Measurements from ENCODE around the gene ARRDC1. TPM values are rescaled to one million over a fixed set of nuclear protein-coding genes. Genes with fewer than 3 reads are reported as not detected.

ARRDC1 gene
- total RNA-seq, 1 experiment from 2014 or later: 77.5 TPM

DNA sequence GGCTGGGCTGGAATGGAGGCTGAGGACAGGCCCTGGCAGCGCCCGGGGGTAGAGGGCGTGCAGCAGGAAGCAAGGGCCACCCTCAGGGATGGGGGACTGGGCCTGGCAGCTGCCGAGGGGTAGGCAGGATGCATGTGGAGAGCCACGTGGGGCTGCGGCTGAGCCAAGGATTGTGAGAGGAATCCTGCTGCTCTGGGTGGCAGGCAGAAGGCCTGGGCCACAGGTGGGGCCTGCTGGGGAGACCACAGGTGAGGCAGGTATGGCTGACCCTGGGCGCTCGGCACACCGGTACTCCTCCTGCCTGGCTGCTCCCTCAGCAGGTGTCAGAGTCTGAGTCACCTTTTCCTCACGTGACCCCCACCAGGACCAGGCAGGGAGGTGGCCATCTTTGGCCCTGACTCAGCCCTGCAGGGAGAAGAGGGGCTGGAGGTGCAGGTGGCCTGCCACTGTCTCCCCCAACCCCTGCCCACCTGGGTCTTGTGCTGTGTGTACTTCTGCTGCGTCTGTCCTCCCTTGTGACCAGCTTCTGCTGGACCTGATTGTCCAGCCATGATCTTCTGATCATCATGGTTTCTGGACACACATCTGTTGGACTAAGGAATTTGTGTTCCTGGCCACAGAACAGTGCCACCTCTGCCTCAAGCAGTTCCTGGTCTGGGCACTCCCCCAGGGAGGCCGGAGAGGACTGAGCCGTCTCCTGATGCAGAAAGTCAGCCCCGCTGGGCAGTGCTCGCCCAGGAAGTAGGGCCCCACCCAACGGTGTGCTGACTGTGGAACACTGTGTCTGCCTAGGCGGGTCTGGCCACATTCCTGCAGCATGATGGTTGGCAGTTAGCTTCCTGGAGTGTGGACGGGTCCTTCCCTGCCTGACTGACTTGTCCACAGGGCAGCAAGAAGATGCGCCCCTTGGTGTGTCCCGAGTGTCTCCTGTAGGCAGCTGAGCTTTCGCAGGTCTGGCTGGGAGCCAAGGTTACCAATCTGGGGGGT, 6.4 kb downstream of the ARRDC1 start:
- ATAC-seq (peak; percentile 88), DNase-seq (peak; percentile 96)
- H3K9ac ChIP-seq (ENCODE audit: low read length): peak overlapping the region; percentile 85
- no peaks in the 10 kb centered on the region for H3K9me3 ChIP-seq (ENCODE audit: low read length)
- H3K9me2 ChIP-seq (replicated peaks; ENCODE audit: low read length): no peaks in the 10 kb centered on the region
- TF ChIP-seq EZH2 (IDR thresholded peaks at IDR 0.05; ENCODE audit: low read length, unreplicated experiment) (no peak), EZH2phosphoT487 (IDR thresholded peaks at IDR 0.05; ENCODE audit: borderline replicate concordance, low read length) (no peak)
- TF ChIP-seq, protein P1, sequence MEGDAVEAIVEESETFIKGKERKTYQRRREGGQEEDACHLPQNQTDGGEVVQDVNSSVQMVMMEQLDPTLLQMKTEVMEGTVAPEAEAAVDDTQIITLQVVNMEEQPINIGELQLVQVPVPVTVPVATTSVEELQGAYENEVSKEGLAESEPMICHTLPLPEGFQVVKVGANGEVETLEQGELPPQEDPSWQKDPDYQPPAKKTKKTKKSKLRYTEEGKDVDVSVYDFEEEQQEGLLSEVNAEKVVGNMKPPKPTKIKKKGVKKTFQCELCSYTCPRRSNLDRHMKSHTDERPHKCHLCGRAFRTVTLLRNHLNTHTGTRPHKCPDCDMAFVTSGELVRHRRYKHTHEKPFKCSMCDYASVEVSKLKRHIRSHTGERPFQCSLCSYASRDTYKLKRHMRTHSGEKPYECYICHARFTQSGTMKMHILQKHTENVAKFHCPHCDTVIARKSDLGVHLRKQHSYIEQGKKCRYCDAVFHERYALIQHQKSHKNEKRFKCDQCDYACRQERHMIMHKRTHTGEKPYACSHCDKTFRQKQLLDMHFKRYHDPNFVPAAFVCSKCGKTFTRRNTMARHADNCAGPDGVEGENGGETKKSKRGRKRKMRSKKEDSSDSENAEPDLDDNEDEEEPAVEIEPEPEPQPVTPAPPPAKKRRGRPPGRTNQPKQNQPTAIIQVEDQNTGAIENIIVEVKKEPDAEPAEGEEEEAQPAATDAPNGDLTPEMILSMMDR (conservative IDR thresholded peaks at IDR 0.05; ENCODE audit: low read depth, low read length): no peak
- H4K20me1 ChIP-seq (ENCODE audit: low read length): no peaks in the 10 kb centered on the region
- no peaks in the 10 kb centered on the region for H3F3A ChIP-seq (ENCODE audit: low read length, unreplicated experiment)
- peaks cover 61% of the 10 kb centered on the region for H3K79me2 ChIP-seq (ENCODE audit: low read length)
- peaks cover 35% of the 10 kb centered on the region for H3K4me1 ChIP-seq (ENCODE audit: insufficient read depth, low read length)
- CTCF ChIA-PET: no interaction called here
- H3K4me2 ChIP-seq (ENCODE audit: low read length): peak overlapping the region; percentile 81
- no peaks in the 10 kb centered on the region for H3K27me3 ChIP-seq (ENCODE audit: low read length)
- TSS peak; percentile 30 for BruUV-seq (replicated peaks)
- peak overlapping the region; percentile 47 for H3K4me3 ChIP-seq (ENCODE audit: low read length)
- intact Hi-C loops (cut with micrococcal nuclease): no loop called here
- no peak overlapping the region for H2AFZ ChIP-seq (ENCODE audit: low read length)
- POLR2A ChIA-PET (ENCODE audit: unreplicated experiment): no interaction called here
- peak overlapping the region; percentile 99 for H3K27ac ChIP-seq (ENCODE audit: low read length)
- peaks cover 5% of the 10 kb centered on the region; the same call in 1 of the 2 replicates for H3K36me3 ChIP-seq (ENCODE audit: low read depth, low read length)

- peaks cover 5% of the 10 kb centered on the region; the same call in 1 of the 2 replicates for H3K36me3 ChIP-seq (ENCODE audit: low read depth, low read length)
- no peaks in the 10 kb centered on the region for H4K20me1 ChIP-seq (ENCODE audit: low read length)
- intact Hi-C loops (cut with micrococcal nuclease): no loop called here
- ChIA-PET CTCF (no interaction called here), POLR2A (ENCODE audit: unreplicated experiment) (no interaction called here)
- H3K27ac ChIP-seq (ENCODE audit: low read length): peak overlapping the region; percentile 99
- peak overlapping the region; percentile 31; the same call in 1 of the 2 replicates for H3K4me3 ChIP-seq (ENCODE audit: low read length)
- H3K9me3 ChIP-seq (ENCODE audit: low read length): no peaks in the 10 kb centered on the region
- peaks cover 34% of the 10 kb centered on the region for H3K4me1 ChIP-seq (ENCODE audit: insufficient read depth, low read length)
- H3K9ac ChIP-seq (ENCODE audit: low read length): peak overlapping the region; percentile 55
- H3K4me2 ChIP-seq (ENCODE audit: low read length): peak overlapping the region; percentile 81
- BruUV-seq (replicated peaks): TSS peak; percentile 32
- H3K27me3 ChIP-seq (ENCODE audit: low read length): no peaks in the 10 kb centered on the region
- no peak for DNase-seq
- TF ChIP-seq, protein P1 (conservative IDR thresholded peaks at IDR 0.05; ENCODE audit: low read depth, low read length): no peak
- no peaks in the 10 kb centered on the region for H3F3A ChIP-seq (ENCODE audit: low read length, unreplicated experiment)
- no peak for ATAC-seq
- H3K9me2 ChIP-seq (replicated peaks; ENCODE audit: low read length): no peaks in the 10 kb centered on the region
- H2AFZ ChIP-seq (ENCODE audit: low read length): no peak overlapping the region
- peaks cover 61% of the 10 kb centered on the region for H3K79me2 ChIP-seq (ENCODE audit: low read length)
Observed at GRCh38 chr9:137612741-137613142, 7.3 kb downstream of the ARRDC1 start.

DNA sequence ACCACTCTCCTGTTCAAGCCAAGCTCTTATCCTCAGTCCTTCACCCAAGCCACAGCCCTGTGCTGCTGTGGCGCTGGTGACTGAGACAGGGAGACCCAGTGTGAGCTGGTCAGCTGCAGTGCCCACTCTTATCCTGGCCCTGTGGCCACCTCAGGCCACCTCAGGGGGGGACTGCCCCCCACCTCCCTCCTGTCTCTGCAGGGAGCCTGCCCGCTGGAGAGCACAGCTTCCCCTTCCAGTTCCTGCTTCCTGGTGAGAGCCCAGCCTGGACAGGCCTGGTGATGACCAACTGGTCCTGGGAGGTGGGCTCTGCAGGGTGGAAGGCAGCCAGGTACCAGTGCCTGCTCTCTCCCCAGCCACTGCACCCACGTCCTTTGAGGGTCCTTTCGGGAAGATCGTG, 7.8 kb downstream of the ARRDC1 start:
- no peak for DNase-seq
- Histone ChIP-seq H4K20me1 (ENCODE audit: low read length) (no peaks in the 10 kb centered on the region), H3K36me3 (ENCODE audit: low read depth, low read length) (peaks cover 5% of the 10 kb centered on the region; the same call in 1 of the 2 replicates), H3K4me2 (ENCODE audit: low read length) (peak overlapping the region; percentile 81), H3K4me1 (ENCODE audit: insufficient read depth, low read length) (peaks cover 36% of the 10 kb centered on the region), H3F3A (ENCODE audit: low read length, unreplicated experiment) (no peaks in the 10 kb centered on the region), H3K79me2 (ENCODE audit: low read length) (peaks cover 61% of the 10 kb centered on the region), H3K9me3 (ENCODE audit: low read length) (no peaks in the 10 kb centered on the region), H3K9ac (ENCODE audit: low read length) (peak overlapping the region; percentile 55; the same call in 1 of the 2 replicates), H3K4me3 (ENCODE audit: low read length) (no peak overlapping the region), H3K27ac (ENCODE audit: low read length) (peak overlapping the region; percentile 99), H3K27me3 (ENCODE audit: low read length) (no peaks in the 10 kb centered on the region), H2AFZ (ENCODE audit: low read length) (no peak overlapping the region), H3K9me2 (replicated peaks; ENCODE audit: low read length) (no peaks in the 10 kb centered on the region)
- intact Hi-C loops (cut with micrococcal nuclease): no loop called here
- BruUV-seq (replicated peaks): no TSS peak
- ATAC-seq: no peak
- POLR2A ChIA-PET (ENCODE audit: unreplicated experiment): no interaction called here
- CTCF ChIA-PET: no interaction called here
- TF ChIP-seq EZH2phosphoT487 (IDR thresholded peaks at IDR 0.05; ENCODE audit: borderline replicate concordance, low read length): no peak
- TF ChIP-seq, protein P1 (conservative IDR thresholded peaks at IDR 0.05; ENCODE audit: low read depth, low read length): no peak
- no peak for TF ChIP-seq EZH2 (IDR thresholded peaks at IDR 0.05; ENCODE audit: low read length, unreplicated experiment)
